A549 (cell line): Measurements from ENCODE around the gene NOP9.

Experiments
- CBX2 ChIP-seq: fragments of 200-600 bp; sonication (generic); IDR thresholded peaks from 2 replicates; pipeline ENCODE4 v1.6.1; 2016; ENCODE audit warnings: low read depth, mild to moderate bottlenecking, borderline replicate concordance
- CEBPB ChIP-seq, 2 experiments: fragments of >200 bp in 1 of 2; sonication (Bioruptor Twin) in 1 of 2; formaldehyde crosslinking in 1 of 2; IDR thresholded peaks; 2 replicates each; pipeline ENCODE4 v1.6.1; 2012 to 2016
- EHMT2 ChIP-seq: fragments of 200-600 bp; sonication (generic); IDR thresholded peaks from 2 replicates; pipeline ENCODE4 v1.6.1; 2016; ENCODE audit warnings: antibody characterized with exemption, low read depth, mild to moderate bottlenecking, moderate library complexity
- EP300 ChIP-seq, 2 experiments: fragments of >200 bp; sonication (Bioruptor Twin); formaldehyde crosslinking; IDR thresholded peaks; 2 replicates in 1 of 2; 3 replicates in 1 of 2; pipeline ENCODE4 v1.6.1; 2016 to 2017
- KDM1A ChIP-seq: fragments of 200-600 bp; sonication (generic); IDR thresholded peaks from 2 replicates; pipeline ENCODE4 v1.6.1; 2016; ENCODE audit warnings: low read depth, mild to moderate bottlenecking
- MYC ChIP-seq: IDR thresholded peaks from 2 replicates; pipeline ENCODE4 v1.6.1; 2012; ENCODE audit warnings: mild to moderate bottlenecking, inconsistent platforms, low read length, improper control_type of control experiment, borderline replicate concordance
- POLR2A ChIP-seq: IDR thresholded peaks from 2 replicates; pipeline ENCODE4 v1.6.1; 2012; ENCODE audit warnings: mild to moderate bottlenecking, low read length
- RAD21 ChIP-seq, 2 experiments: fragments of >200 bp in 1 of 2; sonication (Bioruptor Twin) in 1 of 2; formaldehyde crosslinking in 1 of 2; IDR thresholded peaks in 1 of 2; conservative IDR thresholded peaks in 1 of 2; 2 replicates in 1 of 2; 3 replicates in 1 of 2; pipeline ENCODE4 v1.6.1; 2012 to 2018; ENCODE audit warnings: inconsistent platforms in 1 of 2
- ZNF302 ChIP-seq: fragments of 250-450 bp; sonication (Bioruptor Pico); IDR thresholded peaks from 2 replicates; pipeline ENCODE4 v1.9.0; 2021; ENCODE audit warnings: inconsistent platforms, mild to moderate bottlenecking, moderate library complexity
- TF ChIP-seq, protein P1 (sequence below): IDR thresholded peaks from 2 replicates; pipeline ENCODE4 v1.6.1; 2012
- TF ChIP-seq, protein P2 (sequence below): fragments of >200 bp; sonication (Bioruptor Twin); formaldehyde crosslinking; IDR thresholded peaks from 3 replicates; pipeline ENCODE4 v1.5.1; 2016
- TF ChIP-seq, protein P3 (sequence below): fragments of 150-350 bp; IDR thresholded peaks from 2 replicates; pipeline ENCODE4 v1.6.1; 2014; ENCODE audit warnings: low read depth, mild to moderate bottlenecking, low read length
- TF ChIP-seq, protein P4 (sequence below): IDR thresholded peaks from 2 replicates; pipeline ENCODE4 v1.6.1; 2012; ENCODE audit warnings: low read depth, borderline replicate concordance

DNA sequence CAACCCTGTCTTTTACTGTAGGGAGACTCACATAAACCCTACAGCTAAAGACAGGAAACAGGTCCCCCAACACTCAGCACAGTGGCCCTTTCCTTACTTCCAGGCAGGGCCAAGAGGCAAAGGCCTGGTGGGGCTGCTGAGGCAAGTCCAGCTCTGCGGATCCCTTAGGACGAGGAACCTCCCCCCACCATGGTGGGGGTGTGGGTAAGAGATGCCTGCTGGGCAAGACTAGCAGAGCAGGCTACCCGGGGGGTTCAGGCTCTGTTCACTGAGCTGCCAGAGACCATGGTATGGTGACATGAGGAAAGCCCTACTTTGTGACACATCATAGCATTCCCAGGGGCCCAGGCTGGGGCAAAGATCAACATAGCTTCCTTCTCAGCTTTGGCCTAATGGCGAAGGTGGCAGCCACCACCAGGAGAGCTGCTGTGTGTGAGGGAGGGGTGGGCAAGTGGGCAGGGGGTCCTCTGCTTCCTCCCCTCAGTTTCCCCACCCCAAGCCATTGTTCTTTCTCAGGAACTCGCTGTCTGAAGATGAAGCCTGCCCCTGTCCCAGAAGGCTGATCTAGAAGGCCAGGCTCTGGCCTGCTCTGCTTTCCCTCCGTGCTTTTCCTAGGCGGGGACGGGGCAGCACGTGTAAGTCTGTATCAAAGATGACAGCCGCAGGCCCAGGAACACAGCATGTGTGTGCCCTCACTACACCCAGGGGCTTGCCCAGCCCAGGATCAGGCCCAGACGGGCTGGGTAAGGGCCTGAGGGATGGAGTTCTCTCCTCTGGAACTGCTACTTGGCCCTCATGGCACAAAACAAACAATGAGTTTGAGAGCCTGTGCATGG is 47.1 kb upstream of the NOP9 start:
- TF ChIP-seq RAD21 (conservative IDR thresholded peaks at IDR 0.05 in 1 of 2, IDR thresholded peaks at IDR 0.05 in 1 of 2), result no peak
- TF ChIP-seq, protein P1, sequence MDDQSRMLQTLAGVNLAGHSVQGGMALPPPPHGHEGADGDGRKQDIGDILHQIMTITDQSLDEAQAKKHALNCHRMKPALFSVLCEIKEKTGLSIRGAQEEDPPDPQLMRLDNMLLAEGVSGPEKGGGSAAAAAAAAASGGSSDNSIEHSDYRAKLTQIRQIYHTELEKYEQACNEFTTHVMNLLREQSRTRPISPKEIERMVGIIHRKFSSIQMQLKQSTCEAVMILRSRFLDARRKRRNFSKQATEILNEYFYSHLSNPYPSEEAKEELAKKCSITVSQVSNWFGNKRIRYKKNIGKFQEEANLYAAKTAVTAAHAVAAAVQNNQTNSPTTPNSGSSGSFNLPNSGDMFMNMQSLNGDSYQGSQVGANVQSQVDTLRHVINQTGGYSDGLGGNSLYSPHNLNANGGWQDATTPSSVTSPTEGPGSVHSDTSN, result no peak
- TF ChIP-seq, protein P2, sequence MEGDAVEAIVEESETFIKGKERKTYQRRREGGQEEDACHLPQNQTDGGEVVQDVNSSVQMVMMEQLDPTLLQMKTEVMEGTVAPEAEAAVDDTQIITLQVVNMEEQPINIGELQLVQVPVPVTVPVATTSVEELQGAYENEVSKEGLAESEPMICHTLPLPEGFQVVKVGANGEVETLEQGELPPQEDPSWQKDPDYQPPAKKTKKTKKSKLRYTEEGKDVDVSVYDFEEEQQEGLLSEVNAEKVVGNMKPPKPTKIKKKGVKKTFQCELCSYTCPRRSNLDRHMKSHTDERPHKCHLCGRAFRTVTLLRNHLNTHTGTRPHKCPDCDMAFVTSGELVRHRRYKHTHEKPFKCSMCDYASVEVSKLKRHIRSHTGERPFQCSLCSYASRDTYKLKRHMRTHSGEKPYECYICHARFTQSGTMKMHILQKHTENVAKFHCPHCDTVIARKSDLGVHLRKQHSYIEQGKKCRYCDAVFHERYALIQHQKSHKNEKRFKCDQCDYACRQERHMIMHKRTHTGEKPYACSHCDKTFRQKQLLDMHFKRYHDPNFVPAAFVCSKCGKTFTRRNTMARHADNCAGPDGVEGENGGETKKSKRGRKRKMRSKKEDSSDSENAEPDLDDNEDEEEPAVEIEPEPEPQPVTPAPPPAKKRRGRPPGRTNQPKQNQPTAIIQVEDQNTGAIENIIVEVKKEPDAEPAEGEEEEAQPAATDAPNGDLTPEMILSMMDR, result no peak
- TF ChIP-seq CBX2, result no peak
- TF ChIP-seq MYC, result no peak
- TF ChIP-seq EP300 (IDR thresholded peaks at IDR 0.05), result no peak
- TF ChIP-seq CEBPB (IDR thresholded peaks at IDR 0.05), result no peak
- TF ChIP-seq KDM1A, result no peak
- TF ChIP-seq ZNF302, result no peak
- no peak for TF ChIP-seq POLR2A
- no peak for TF ChIP-seq EHMT2
- TF ChIP-seq, protein P3, sequence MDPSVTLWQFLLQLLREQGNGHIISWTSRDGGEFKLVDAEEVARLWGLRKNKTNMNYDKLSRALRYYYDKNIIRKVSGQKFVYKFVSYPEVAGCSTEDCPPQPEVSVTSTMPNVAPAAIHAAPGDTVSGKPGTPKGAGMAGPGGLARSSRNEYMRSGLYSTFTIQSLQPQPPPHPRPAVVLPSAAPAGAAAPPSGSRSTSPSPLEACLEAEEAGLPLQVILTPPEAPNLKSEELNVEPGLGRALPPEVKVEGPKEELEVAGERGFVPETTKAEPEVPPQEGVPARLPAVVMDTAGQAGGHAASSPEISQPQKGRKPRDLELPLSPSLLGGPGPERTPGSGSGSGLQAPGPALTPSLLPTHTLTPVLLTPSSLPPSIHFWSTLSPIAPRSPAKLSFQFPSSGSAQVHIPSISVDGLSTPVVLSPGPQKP, result no peak
- TF ChIP-seq, protein P4, sequence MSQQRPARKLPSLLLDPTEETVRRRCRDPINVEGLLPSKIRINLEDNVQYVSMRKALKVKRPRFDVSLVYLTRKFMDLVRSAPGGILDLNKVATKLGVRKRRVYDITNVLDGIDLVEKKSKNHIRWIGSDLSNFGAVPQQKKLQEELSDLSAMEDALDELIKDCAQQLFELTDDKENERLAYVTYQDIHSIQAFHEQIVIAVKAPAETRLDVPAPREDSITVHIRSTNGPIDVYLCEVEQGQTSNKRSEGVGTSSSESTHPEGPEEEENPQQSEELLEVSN, result no peak
